HuH-7 (cell line): ENCODE measurements around the gene EFHC2.
"Not testable (repeated sequence)": the region's sequence is repeated elsewhere in the genome, so short reads cannot be mapped to it uniquely, and the experiment has no call there.

ENCODE experiments used
- DNase-seq: peaks from one replicate; pipeline ENCODE4 v3.0.0; 2011; ENCODE audit warnings: low spot score

The EFHC2 gene

GRCh38 chrX:44232081-44232480 lies 111.4 kb downstream of the EFHC2 start:
- no peak for DNase-seq

- DNase-seq = no peak
These were observed 114.9 kb downstream of the EFHC2 start for GRCh38 chrX:44228621-44229020.

GRCh38 chrX:44227991-44228390 lies 115.5 kb downstream of the EFHC2 start:
- no peak for DNase-seq

GRCh38 chrX:44225667-44226066 lies 117.8 kb downstream of the EFHC2 start:
- DNase-seq = no peak

- DNase-seq = no peak
These were observed 118.7 kb downstream of the EFHC2 start for GRCh38 chrX:44224760-44225159.

- no peak for DNase-seq
These were observed 120.3 kb downstream of the EFHC2 start for GRCh38 chrX:44223150-44223549.

- no peak for DNase-seq
These were observed 125.0 kb downstream of the EFHC2 start for GRCh38 chrX:44218465-44218864.

- no peak for DNase-seq
These were observed 127.3 kb downstream of the EFHC2 start for GRCh38 chrX:44216171-44216570.

- no peak for DNase-seq
These were observed 139.7 kb downstream of the EFHC2 start for GRCh38 chrX:44203791-44204190.

GRCh38 chrX:44202596-44202995 lies 140.9 kb downstream of the EFHC2 start:
- DNase-seq = no peak

GRCh38 chrX:44189116-44189515 lies 154.4 kb downstream of the EFHC2 start:
- DNase-seq = no peak

- not testable (repeated sequence) for DNase-seq
These were observed 155.6 kb downstream of the EFHC2 start for GRCh38 chrX:44187915-44188314.

GRCh38 chrX:44183329-44183728 lies 160.1 kb downstream of the EFHC2 start:
- no peak for DNase-seq

GRCh38 chrX:44178274-44179053 lies 165.0 kb downstream of the EFHC2 start:
- DNase-seq = no peak

- DNase-seq = no peak
These were observed 168.0 kb downstream of the EFHC2 start for GRCh38 chrX:44175455-44175854.

GRCh38 chrX:44174061-44174460 lies 169.4 kb downstream of the EFHC2 start:
- DNase-seq = no peak

GRCh38 chrX:44173219-44173618 lies 170.3 kb downstream of the EFHC2 start:
- DNase-seq = no peak

- DNase-seq = no peak
These were observed 176.4 kb downstream of the EFHC2 start for GRCh38 chrX:44167116-44167515.

- no peak for DNase-seq
These were observed 180.5 kb downstream of the EFHC2 start for GRCh38 chrX:44162964-44163475.

- no peak for DNase-seq
These were observed 185.6 kb downstream of the EFHC2 start for GRCh38 chrX:44157858-44158257.

GRCh38 chrX:44157283-44157682 lies 186.2 kb downstream of the EFHC2 start:
- no peak for DNase-seq

GRCh38 chrX:44156726-44157125 lies 186.7 kb downstream of the EFHC2 start:
- no peak for DNase-seq

GRCh38 chrX:44155126-44155525 lies 188.3 kb downstream of the EFHC2 start:
- no peak for DNase-seq

GRCh38 chrX:44152852-44153251 lies 190.6 kb downstream of the EFHC2 start:
- no peak for DNase-seq
